Vagina (tissue), 2 donors: ENCODE measurements around the gene GPC2.

Experiments
- CTCF ChIP-seq, 3 experiments: fragments of 450-650 bp in 2 of 3; fragments of 200-600 bp in 1 of 3; sonication (generic) in 1 of 3; IDR thresholded peaks; one replicate each; pipeline ENCODE4 v1.5.1; 2017 to 2019; ENCODE audit warnings: antibody characterized with exemption in 3 of 3, mild to moderate bottlenecking in 2 of 3, moderate library complexity in 2 of 3
- POLR2A ChIP-seq, 2 donors: fragments of 450-650 bp; IDR thresholded peaks; one replicate each; pipeline ENCODE4 v1.6.1; 2017; ENCODE audit warnings: antibody characterized with exemption in 2 of 2, mild to moderate bottlenecking in 2 of 2, moderate library complexity in 2 of 2
- POLR2AphosphoS5 ChIP-seq, 2 donors: sonication (generic); formaldehyde crosslinking; IDR thresholded peaks; one replicate each; pipeline ENCODE4 v1.9.0; 2017; ENCODE audit warnings: antibody characterized with exemption in 2 of 2, mild to moderate bottlenecking in 2 of 2, low read depth in 1 of 2; ENCODE audit not compliant: insufficient read depth in 1 of 2

DNA sequence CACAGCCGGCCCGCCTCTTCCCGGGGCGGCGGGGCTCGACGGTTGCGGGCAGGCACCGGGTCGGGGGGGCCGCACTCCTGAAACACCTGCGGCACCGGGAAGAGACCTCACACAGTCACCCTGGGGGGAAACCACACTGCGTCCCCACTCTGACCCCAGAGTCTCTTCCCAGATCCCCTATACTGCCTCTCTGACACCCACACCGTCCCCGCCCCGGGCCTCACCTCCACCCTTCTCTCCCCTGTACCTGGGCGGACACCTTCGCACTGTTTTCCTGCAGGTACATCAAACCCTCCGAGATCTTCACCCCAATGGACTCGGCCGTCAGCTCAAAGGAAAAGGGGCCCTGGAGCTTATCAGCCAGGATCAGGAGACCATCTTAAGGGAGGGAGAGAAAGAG is 5.3 kb downstream of the GPC2 start:
- no peak for TF ChIP-seq POLR2A (IDR thresholded peaks at IDR 0.05)
- no peak for TF ChIP-seq CTCF (IDR thresholded peaks at IDR 0.05)
- no peak for TF ChIP-seq POLR2AphosphoS5 (IDR thresholded peaks at IDR 0.05; ENCODE audit: insufficient read depth in 1 of 2, low read depth in 1 of 2)
